Measurements from ENCODE around the gene CAMTA1. TPM values are rescaled to one million over a fixed set of nuclear protein-coding genes. Genes with fewer than 3 reads are reported as not detected.

Gene CAMTA1
- total RNA-seq, 2 donors from 2014 or later: 100 to 102 TPM

DNA sequence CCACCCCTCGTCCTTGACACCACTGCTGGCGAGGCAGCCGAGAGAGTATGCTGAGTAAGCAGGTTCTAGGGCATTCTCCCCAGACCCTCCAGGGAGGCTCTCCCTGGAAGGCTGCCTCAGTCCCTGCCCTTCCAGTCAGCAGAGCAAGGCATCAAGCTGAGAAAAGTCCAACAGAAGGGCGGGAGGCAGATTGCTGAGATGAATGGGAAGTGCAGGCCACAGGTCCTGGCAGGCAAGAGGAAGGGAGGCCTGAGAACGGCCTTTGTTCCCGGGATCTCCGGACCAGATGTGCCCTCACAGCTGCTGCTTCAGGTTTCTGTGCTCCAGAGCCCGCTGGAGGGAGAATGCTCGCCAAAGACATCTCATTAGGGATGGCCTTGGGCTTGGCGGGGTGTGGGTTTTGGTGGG, 715.8 kb downstream of the CAMTA1 start:
- no peaks in the 10 kb centered on the region for H3K36me3 ChIP-seq
- no peak for DNase-seq (ENCODE audit: low spot score)
- TF ChIP-seq POLR2AphosphoS5 (IDR thresholded peaks at IDR 0.05) (no peak), POLR2A (IDR thresholded peaks at IDR 0.05) (no peak), CTCF (IDR thresholded peaks at IDR 0.05) (no peak)
- WGBS: 65% methylated on average over 10 of the region's 10 CpGs
- H3K4me3 ChIP-seq: no peak overlapping the region
- no peak overlapping the region for H3K27ac ChIP-seq
- no peaks in the 10 kb centered on the region for H3K4me1 ChIP-seq (replicated peaks)
- no peaks in the 10 kb centered on the region for H3K9me3 ChIP-seq
- intact Hi-C loops (cut with DNase I): no loop called here
- no peaks in the 10 kb centered on the region for H3K27me3 ChIP-seq (replicated peaks; ENCODE audit: insufficient read depth)

DNA sequence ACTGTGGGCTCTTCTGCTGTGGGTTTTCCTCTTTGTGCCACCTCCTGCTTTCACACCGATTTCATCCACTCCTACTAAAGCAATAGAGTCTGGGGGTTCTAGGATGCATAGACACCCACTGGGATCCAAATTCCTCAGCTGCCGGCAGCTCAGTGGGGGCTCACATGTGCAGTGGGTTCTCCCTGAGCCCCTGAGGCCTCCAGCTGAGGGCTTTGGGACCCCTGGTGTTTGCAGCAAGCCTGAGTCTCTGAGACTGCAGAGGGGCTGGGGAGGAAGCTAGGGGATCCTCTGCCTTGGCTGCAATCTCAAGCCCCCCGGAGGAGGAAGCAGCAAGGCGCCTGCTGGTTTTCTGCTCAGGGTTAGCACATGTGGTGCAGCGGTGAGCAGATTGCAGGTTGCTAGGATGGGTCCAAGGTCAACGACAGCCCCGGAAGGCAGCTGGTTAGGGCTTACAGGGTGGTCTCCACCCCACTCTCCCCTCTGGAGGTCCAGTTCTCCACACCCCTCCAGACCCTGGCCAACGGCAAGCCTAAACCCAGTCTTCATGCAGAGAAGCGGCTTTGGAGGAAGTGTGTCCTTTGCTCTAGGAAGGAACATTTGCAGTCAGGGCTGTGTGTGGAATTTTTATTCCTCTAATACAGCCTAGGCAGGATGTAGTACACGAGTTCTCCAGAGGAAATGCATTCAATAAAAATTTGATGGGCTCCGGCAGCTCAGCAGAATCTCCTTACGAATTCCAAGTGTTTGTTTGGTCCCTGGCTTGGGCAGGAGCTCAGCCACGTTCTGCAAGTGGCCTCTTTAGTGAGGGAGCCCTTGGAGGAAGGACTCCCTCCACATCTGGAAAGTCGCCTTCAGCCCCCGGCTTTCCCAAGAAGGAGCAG, 716.7 kb downstream of the CAMTA1 start:
- H3K27ac ChIP-seq: no peak overlapping the region
- no peak for DNase-seq (ENCODE audit: low spot score)
- WGBS: 65% methylated on average over 15 of the region's 15 CpGs

GRCh38 chr1:7503691-7504437, 718.6 kb downstream of the CAMTA1 start:
- Histone ChIP-seq H3K27ac (no peak overlapping the region), H3K9me3 (no peaks in the 10 kb centered on the region), H3K36me3 (no peaks in the 10 kb centered on the region), H3K27me3 (replicated peaks; ENCODE audit: insufficient read depth) (no peaks in the 10 kb centered on the region), H3K4me1 (replicated peaks) (no peaks in the 10 kb centered on the region), H3K4me3 (no peak overlapping the region)
- intact Hi-C loops (cut with DNase I): no loop called here
- TF ChIP-seq POLR2AphosphoS5 (IDR thresholded peaks at IDR 0.05): no peak
- no peak for TF ChIP-seq CTCF (IDR thresholded peaks at IDR 0.05)
- TF ChIP-seq POLR2A (IDR thresholded peaks at IDR 0.05): no peak
- no peak for DNase-seq (ENCODE audit: low spot score)
- WGBS: 86% methylated on average over 18 of the region's 18 CpGs

More for the DNA sequence above, 716.7 kb downstream of the CAMTA1 start:
- Histone ChIP-seq H3K9me3 (no peaks in the 10 kb centered on the region), H3K36me3 (no peaks in the 10 kb centered on the region), H3K4me1 (replicated peaks) (no peaks in the 10 kb centered on the region), H3K27me3 (replicated peaks; ENCODE audit: insufficient read depth) (no peaks in the 10 kb centered on the region), H3K4me3 (no peak overlapping the region)
- intact Hi-C loops (cut with DNase I): no loop called here
- TF ChIP-seq POLR2A (IDR thresholded peaks at IDR 0.05) (no peak), POLR2AphosphoS5 (IDR thresholded peaks at IDR 0.05) (no peak), CTCF (IDR thresholded peaks at IDR 0.05) (no peak)

DNA sequence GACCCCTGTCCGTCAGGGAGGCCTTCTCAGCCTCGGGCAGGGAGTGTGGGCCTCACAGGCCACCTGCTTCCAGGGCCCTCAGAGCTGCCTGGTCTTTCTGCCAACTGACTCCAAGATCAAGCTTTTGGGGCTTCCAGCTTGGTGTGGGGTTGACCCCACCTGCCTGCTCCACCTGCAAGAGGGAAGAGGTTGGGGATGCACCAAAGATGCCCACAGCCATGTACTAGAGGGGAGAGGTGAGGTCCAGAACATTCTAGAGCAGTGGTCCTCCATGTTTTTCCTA, 719.1 kb downstream of the CAMTA1 start:
- Histone ChIP-seq H3K36me3 (no peaks in the 10 kb centered on the region), H3K27me3 (replicated peaks; ENCODE audit: insufficient read depth) (no peaks in the 10 kb centered on the region), H3K27ac (no peak overlapping the region), H3K4me1 (replicated peaks) (no peaks in the 10 kb centered on the region), H3K4me3 (no peak overlapping the region), H3K9me3 (no peaks in the 10 kb centered on the region)
- DNase-seq (ENCODE audit: low spot score): no peak
- TF ChIP-seq CTCF (IDR thresholded peaks at IDR 0.05) (no peak), POLR2AphosphoS5 (IDR thresholded peaks at IDR 0.05) (no peak)
- intact Hi-C loops (cut with DNase I): no loop called here
- WGBS: 92% methylated on average over 2 of the region's 2 CpGs

Data from prostate gland (tissue), 2 donors.